ENCODE data around the gene GORASP2.

Gene GORASP2

GRCh38 chr2:170966648-170967396, 37.8 kb downstream of the GORASP2 start:
- DNase-seq (ENCODE audit: low spot score): no peak

DNA sequence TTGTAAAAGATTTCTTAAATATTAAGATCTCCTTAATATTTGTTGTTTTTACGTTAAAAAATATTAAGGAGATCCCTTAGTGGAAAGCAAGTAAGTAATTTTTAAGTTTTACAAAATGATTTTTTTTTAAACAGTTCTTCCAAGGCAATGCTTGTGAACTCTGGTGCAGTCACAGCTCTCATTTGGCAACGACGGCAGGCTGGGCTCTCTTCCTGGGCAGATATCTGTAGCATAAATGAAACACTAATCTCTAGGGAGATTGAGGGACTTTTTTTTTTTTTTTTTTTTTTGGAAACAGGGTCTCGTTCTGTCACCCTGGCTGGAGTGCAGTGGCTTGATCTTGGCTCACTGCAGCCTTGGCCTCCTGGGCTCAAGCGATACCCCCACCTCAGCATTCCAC, 38.5 kb downstream of the GORASP2 start:
- no peak for DNase-seq (ENCODE audit: low spot score)

- no peak for DNase-seq (ENCODE audit: low spot score)
Observed at GRCh38 chr2:170968205-170969003, 39.4 kb downstream of the GORASP2 start.

- no peak for DNase-seq (ENCODE audit: low spot score)
Observed at GRCh38 chr2:170969030-170969429, 40.0 kb downstream of the GORASP2 start.

DNA sequence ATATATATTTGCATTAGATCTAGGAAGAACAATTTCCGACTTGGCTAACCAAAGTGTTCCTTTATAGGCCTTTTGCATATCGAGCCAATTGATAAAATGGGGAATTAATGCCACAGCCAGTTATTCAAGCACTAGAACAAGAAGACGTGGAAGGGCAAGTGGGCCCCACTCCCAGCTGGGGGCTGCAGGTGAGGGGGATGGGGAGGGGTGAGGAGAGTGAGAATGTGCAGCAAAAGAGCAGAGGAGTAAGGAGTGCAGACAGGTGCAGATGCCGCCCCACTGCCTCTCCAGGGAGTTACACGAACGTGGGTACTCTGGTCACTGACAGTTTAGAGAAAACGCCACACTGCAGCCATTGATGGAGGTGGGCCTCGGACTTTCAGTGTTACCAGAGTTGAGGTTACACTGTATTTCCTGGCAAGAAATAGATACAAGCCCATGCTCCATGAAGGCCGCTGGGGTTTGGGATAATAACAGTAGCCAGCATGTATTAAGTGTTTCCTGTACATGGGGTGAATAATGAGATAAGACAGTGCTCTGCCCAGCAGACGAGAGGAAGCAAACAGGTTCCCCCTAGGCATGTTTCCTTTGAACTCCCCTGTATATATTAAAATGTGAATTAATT, 40.9 kb downstream of the GORASP2 start:
- no peak for DNase-seq (ENCODE audit: low spot score)

DNA sequence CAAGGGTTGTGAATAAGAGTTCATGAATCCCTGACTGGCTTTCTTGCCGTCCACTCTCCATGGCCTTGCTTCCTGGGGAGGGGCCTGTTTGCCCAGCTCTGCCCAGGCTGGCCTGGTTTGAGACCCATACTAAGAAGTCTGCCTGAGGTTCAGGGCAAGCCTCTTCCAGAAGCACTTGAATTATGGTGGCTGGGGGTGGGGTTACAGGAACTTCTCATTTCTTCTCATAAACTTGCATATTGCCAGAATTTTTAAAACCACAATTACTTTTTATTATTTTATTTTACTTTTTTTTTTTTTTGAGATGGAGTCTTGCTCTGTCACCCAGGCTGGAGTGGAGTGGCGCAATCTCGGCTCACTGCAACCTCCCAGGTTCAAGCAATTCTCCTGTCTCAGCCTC, 42.0 kb downstream of the GORASP2 start:
- DNase-seq (ENCODE audit: low spot score): no peak

DNA sequence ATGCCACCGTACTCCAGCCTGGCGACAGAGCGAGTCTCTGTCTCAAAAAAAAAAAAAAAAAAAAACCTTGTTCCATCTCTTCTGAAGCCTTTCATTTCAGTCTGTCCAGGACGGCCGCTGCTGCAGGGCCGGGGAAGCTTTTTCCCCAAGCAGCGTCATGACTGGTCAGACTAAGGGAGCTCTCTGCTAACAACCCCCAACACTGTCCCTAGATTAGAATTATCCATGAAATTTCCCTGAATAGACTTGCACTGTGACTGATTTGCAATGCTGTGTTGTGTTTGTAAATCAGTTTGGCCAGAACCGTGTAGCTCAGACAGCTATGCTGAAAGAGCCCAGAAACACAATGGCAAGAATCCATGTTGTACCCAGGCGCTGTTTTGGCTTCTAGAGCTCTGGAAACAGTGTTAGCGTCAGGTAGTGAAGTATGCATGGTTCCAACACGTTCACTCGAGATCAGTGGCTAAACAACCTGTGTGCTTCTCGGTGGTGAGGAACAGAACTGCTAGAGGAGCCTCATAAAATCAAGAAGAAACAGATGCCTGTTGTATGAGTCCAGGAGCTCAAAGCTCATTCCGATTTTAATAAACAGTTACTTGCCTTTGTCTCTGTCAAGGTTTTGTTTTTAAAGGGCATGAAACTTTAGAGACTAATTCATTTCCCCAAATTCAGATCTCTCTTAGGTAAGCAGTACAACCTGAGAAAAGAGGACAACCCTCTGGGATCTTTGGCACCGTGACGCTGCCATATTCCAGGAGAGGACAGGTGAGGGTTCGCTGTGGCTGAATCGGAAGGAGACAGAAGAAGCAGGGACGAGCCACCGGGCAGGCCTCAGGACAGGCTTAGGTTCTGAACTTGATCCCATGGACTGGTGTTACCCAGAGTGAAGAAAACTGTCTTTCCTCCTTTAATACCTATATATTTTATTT, 43.5 kb downstream of the GORASP2 start:
- DNase-seq (ENCODE audit: low spot score): no peak

- no peak for DNase-seq (ENCODE audit: low spot score)
Observed at GRCh38 chr2:170973225-170973491, 44.1 kb downstream of the GORASP2 start.

GRCh38 chr2:170973492-170974303, 44.6 kb downstream of the GORASP2 start:
- peak; percentile 92 for DNase-seq (ENCODE audit: low spot score)

- peak; percentile 20 for DNase-seq (ENCODE audit: low spot score)
Observed at GRCh38 chr2:170974304-170974993, 45.4 kb downstream of the GORASP2 start.

GRCh38 chr2:170975127-170975942, 46.3 kb downstream of the GORASP2 start:
- no peak for DNase-seq (ENCODE audit: low spot score)

- DNase-seq (ENCODE audit: low spot score): no peak
Observed at GRCh38 chr2:170975943-170976270, 46.9 kb downstream of the GORASP2 start.

- DNase-seq (ENCODE audit: low spot score): no peak
Observed at GRCh38 chr2:170984079-170984478, 55.0 kb downstream of the GORASP2 start.

- no peak for DNase-seq (ENCODE audit: low spot score)
Observed at GRCh38 chr2:170985407-170985806, 56.4 kb downstream of the GORASP2 start.

GRCh38 chr2:170986566-170987258, 57.7 kb downstream of the GORASP2 start:
- no peak for DNase-seq (ENCODE audit: low spot score)

GRCh38 chr2:170991398-170992182, 62.5 kb downstream of the GORASP2 start:
- DNase-seq (ENCODE audit: low spot score): no peak

GRCh38 chr2:170996316-170996715, 67.3 kb downstream of the GORASP2 start:
- no peak for DNase-seq (ENCODE audit: low spot score)

- no peak for DNase-seq (ENCODE audit: low spot score)
Observed at GRCh38 chr2:170997893-170998597, 69.0 kb downstream of the GORASP2 start.
